Measurements from ENCODE around the gene FBLN5.

DNA sequence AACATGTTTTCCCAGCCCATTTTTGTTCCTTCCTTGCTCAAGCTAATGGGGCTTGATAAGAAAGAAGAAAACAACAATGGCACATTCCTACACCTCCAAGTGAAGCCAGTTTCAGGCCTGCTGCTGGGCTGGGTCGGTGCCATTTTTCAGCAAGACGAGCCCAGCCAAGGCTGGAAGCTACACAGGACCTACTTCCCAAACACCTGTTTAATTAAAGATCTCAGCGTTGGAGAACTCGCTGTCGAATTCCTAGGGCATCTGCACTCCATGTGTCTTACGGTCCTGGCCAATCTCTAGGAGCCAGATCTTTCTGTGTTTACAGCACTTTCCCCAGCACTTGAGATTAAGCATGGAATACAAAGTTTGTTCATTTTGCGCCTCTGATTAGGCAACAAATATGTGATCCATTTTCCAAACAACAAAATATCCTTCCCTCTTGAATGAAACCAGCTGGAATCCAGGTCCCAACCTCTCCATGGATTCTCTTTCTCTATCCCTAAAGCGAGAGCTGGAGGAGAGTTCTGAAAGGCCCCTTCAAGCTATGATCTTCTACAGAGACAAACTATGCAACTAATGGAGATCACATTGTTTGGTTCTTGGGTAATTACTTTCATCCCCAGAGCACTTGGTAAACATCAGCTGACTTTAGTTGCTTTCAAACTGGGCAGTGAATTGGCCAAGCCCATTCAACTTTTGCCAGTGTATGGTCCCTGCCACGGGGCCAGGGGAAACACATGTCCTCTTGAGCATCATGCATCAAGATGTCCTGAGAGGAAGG, 45.9 kb downstream of the FBLN5 start:
- TF ChIP-seq, protein P1, sequence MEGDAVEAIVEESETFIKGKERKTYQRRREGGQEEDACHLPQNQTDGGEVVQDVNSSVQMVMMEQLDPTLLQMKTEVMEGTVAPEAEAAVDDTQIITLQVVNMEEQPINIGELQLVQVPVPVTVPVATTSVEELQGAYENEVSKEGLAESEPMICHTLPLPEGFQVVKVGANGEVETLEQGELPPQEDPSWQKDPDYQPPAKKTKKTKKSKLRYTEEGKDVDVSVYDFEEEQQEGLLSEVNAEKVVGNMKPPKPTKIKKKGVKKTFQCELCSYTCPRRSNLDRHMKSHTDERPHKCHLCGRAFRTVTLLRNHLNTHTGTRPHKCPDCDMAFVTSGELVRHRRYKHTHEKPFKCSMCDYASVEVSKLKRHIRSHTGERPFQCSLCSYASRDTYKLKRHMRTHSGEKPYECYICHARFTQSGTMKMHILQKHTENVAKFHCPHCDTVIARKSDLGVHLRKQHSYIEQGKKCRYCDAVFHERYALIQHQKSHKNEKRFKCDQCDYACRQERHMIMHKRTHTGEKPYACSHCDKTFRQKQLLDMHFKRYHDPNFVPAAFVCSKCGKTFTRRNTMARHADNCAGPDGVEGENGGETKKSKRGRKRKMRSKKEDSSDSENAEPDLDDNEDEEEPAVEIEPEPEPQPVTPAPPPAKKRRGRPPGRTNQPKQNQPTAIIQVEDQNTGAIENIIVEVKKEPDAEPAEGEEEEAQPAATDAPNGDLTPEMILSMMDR (IDR thresholded peaks at IDR 0.05): no peak
- TF ChIP-seq POLR2A (IDR thresholded peaks at IDR 0.05): no peak

Data from right lobe of liver (tissue), 4 donors.